Dendritic cell treated with granulocyte-macrophage colony-stimulating factor and Interleukin-4, amounts not matched to agents 40 ng/mL and 50 ng/mL, for 4 days (primary cell): Measurements from ENCODE around the gene SNAP25.

ENCODE experiments used
- H3K27ac Mint-ChIP-seq: one replicate; pipeline ENCODE4 v1.8.0; 2022; ENCODE audit warnings: mild to moderate bottlenecking, mixed read lengths
- H3K27me3 Mint-ChIP-seq: one replicate; pipeline ENCODE4 v1.8.0; 2022; ENCODE audit warnings: mild to moderate bottlenecking, mixed read lengths
- H3K36me3 Mint-ChIP-seq: one replicate; pipeline ENCODE4 v1.8.0; 2022; ENCODE audit warnings: low read depth, mixed read lengths
- H3K4me1 Mint-ChIP-seq: one replicate; pipeline ENCODE4 v1.8.0; 2022; ENCODE audit warnings: low read depth, mixed read lengths
- H3K4me3 Mint-ChIP-seq: one replicate; pipeline ENCODE4 v1.8.0; 2022; ENCODE audit warnings: mild to moderate bottlenecking, moderate library complexity, mixed read lengths
- H3K9me3 Mint-ChIP-seq: one replicate; pipeline ENCODE4 v1.8.0; 2022; ENCODE audit warnings: mixed read lengths
- intact Hi-C: fragments of 100-400 bp; cut with micrococcal nuclease; formaldehyde crosslinking; loops from one replicate; pipeline ENCODE4 v1.15.0; 2022

SNAP25 gene

DNA sequence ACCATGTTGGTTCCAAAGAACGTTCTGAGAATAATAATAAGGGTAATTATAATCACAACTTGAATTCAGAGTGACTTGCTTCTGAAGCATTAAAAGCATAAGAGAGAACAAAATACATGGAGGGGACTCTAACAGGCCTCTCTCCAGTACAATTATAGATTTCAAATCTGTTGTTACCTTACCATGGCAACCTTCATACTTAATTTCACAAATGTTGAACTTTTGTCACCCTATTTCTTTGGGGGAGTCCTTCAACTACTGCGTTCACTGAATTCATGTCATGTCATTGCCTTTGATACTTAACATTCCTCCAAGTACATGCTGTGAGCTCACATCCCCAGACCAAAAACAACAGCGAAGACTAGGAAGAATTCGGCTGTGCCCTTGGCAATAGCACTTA, 111.4 kb downstream of the SNAP25 start:
- H3K4me3 Mint-ChIP-seq: no peak overlapping the region
- H3K36me3 Mint-ChIP-seq: no peaks in the 10 kb centered on the region
- no peaks in the 10 kb centered on the region for H3K9me3 Mint-ChIP-seq
- no peak overlapping the region for H3K27ac Mint-ChIP-seq
- no peaks in the 10 kb centered on the region for H3K4me1 Mint-ChIP-seq
- H3K27me3 Mint-ChIP-seq: no peaks in the 10 kb centered on the region
- intact Hi-C loops: no loop called here

DNA sequence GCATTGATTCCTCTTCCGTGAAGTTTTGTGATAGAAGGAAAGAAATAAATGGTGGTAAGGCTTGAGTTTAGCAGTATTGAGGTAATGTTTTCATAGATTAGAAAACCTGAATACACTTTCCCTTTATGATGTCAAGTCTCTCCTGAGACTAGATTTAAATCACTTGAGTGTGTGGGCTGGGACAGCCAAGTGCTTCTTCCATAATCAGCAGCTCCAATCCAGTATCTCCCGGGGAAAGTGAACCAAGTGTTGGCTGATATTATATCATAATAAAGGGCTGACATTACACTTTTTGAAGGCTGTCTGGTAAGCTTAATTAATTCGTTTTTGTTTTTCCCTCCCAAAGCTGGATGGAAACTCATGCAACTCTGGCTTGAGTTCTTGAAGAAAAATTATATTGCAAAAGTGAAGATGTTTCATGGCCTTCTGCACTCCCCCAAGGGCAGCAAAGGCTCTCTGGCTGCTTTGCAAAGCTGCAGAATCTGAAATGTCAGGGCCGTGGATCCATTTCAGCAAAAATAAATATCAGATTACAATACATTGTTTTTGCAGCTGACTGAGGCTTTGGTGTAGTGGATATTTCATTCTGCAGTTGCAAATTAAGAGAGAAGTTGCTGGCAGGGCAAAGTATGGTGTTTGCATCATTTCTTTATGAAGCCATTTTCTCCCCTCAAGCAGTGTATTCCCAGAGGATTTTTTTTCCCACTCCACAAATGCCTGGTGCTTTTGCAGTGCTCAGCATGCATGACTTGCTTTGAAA, 114.2 kb downstream of the SNAP25 start:
- intact Hi-C loops: no loop called here
- Mint-ChIP-seq H3K9me3 (no peaks in the 10 kb centered on the region), H3K36me3 (no peaks in the 10 kb centered on the region), H3K4me1 (peaks cover 5% of the 10 kb centered on the region), H3K4me3 (no peak overlapping the region), H3K27me3 (no peaks in the 10 kb centered on the region), H3K27ac (no peak overlapping the region)

DNA sequence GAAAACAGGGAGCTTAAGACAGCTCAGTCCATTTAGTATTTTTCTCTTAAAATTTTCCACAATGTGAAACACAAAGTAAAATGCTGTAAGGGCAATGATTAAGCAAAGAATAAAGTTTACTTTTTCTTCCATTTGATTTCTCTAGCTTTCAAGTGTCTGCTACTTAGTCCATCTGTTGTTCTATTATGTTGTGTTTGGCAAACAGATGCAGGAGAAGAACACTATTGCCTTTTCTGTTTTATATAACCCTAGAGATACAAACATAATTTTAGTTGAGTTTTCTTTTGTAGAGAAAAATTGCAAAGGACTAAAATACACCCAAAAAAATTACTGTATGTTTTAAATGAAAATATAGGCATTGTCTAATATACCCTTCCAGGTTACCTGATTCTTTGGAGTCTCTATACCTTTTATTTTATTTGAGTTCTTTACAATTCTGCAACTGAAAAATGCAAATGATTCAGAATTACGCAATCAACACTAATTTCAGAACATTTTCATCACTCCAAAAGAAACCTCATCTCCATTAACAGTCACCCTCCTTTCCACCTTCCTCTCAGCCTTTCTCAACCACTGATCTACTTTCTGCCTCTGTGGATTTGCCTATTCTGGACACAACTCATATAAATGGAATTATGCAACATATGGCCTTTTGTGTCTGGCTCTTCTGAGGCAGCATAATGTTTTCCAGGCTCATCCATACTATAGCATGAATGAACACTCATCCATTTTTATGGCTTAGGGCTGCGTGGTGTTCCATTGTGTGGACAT, 118.5 kb downstream of the SNAP25 start:
- H3K4me1 Mint-ChIP-seq: peaks cover 5% of the 10 kb centered on the region
- no peaks in the 10 kb centered on the region for H3K27me3 Mint-ChIP-seq

DNA sequence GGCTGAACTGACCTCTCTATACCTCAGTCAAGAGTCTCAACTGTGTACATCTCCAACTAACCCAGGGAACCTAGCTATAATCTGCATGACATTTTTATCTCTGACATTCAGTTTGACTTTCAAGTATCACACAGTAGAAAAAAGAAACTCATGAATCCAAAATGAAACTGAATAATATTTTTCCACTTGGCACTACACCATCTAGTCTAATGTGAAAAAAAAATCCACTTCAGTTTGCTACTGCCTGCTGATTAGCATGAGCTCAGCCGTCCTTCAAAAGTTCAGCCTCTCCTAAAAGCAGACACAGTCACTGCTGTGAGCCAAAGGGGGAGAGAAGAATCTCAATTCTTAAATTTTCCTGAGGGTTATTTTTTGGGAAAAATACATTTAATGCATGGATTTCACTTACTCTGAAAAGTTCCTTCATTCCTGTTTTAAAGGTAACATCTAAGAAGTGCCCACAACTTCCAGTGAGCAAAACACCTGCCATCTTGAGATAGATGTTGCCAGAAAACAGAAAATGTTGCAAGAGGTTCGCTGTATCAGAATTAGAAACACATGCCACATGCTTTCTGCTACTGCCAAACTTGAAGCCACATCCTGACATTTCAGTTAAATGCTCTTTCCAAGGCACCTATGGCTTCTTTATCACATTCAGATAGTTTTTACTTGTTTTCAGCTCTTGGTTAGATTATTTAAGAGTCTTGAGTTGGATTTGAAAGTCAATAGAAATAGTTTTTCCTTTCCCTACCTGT, 120.0 kb downstream of the SNAP25 start:
- intact Hi-C loops: no loop called here
- no peak overlapping the region for H3K4me3 Mint-ChIP-seq
- H3K9me3 Mint-ChIP-seq: no peaks in the 10 kb centered on the region

More for the DNA sequence above, 118.5 kb downstream of the SNAP25 start:
- Mint-ChIP-seq H3K9me3 (no peaks in the 10 kb centered on the region), H3K4me3 (no peak overlapping the region), H3K27ac (no peak overlapping the region), H3K36me3 (no peaks in the 10 kb centered on the region)
- intact Hi-C loops: no loop called here

DNA sequence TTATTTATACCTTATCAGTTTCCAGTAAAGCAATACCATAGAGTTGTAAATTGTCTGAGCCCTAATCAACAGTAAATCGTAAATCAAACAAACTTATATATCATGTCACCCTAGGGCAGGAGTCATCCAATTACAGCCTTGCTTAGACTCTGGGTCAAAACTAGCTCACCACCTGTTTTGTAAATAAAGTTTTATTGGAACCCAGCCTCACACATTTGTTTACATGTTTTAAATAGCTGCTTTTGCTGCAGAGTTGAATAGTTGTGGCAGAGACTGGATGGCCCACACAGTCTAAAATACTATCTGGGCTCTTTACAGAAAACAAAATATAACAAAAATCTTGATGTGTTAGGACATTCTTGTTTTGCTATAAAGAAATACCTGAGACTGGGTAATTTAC, 121.0 kb downstream of the SNAP25 start:
- intact Hi-C loops: no loop called here

More for the DNA sequence above, 120.0 kb downstream of the SNAP25 start:
- Mint-ChIP-seq H3K27ac (no peak overlapping the region), H3K36me3 (no peaks in the 10 kb centered on the region), H3K27me3 (no peaks in the 10 kb centered on the region), H3K4me1 (peaks cover 5% of the 10 kb centered on the region)

DNA sequence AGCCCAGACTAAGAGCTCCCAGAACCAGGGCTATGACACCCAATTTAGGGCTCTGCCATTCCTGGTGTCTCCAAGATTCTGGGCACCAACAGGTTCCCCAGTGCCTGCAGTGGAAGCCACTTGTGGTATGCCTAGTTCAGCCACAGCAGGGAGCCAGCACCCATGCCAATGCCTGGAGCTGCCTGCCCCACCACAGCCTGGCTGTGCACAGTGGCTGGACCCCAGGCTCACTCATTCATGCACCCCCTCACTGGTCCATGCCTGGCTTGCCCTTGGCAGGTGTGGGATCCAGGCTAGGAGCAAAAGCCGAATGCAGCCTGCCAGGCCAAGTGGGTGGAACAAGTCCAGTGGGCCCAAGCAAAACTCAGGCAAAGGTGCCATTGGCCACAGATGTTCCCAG, 123.5 kb downstream of the SNAP25 start:
- no peak overlapping the region for H3K4me3 Mint-ChIP-seq

More for the DNA sequence above, 121.0 kb downstream of the SNAP25 start:
- Mint-ChIP-seq H3K27me3 (no peaks in the 10 kb centered on the region), H3K9me3 (no peaks in the 10 kb centered on the region), H3K36me3 (no peaks in the 10 kb centered on the region), H3K4me3 (no peak overlapping the region), H3K4me1 (peaks cover 5% of the 10 kb centered on the region), H3K27ac (no peak overlapping the region)

DNA sequence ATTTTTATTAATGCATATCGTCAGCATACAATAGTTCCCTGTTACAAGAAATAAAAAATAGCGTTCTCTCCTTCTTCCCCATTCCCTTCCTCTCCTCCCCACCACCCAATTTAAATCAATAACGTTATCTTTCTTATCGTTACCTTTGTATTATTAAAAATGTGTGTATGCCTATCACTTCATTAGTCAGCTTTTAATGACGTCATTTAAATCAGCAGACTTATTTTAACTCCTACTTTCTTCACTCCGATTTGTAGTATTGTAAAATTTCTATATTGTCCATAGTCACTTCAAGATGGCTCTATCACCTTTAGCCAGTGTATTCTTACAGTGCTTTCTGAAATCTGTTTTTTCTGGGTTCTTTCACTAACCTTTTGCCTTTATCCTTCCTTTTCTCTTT, 126.3 kb downstream of the SNAP25 start:
- Mint-ChIP-seq H3K27ac (no peak overlapping the region), H3K4me3 (no peak overlapping the region), H3K27me3 (no peaks in the 10 kb centered on the region), H3K36me3 (no peaks in the 10 kb centered on the region), H3K9me3 (no peaks in the 10 kb centered on the region), H3K4me1 (no peaks in the 10 kb centered on the region)
- intact Hi-C loops: no loop called here

More for the DNA sequence above, 123.5 kb downstream of the SNAP25 start:
- intact Hi-C loops: no loop called here
- Mint-ChIP-seq H3K4me1 (peaks cover 5% of the 10 kb centered on the region), H3K27ac (no peak overlapping the region), H3K9me3 (no peaks in the 10 kb centered on the region), H3K27me3 (no peaks in the 10 kb centered on the region), H3K36me3 (no peaks in the 10 kb centered on the region)

DNA sequence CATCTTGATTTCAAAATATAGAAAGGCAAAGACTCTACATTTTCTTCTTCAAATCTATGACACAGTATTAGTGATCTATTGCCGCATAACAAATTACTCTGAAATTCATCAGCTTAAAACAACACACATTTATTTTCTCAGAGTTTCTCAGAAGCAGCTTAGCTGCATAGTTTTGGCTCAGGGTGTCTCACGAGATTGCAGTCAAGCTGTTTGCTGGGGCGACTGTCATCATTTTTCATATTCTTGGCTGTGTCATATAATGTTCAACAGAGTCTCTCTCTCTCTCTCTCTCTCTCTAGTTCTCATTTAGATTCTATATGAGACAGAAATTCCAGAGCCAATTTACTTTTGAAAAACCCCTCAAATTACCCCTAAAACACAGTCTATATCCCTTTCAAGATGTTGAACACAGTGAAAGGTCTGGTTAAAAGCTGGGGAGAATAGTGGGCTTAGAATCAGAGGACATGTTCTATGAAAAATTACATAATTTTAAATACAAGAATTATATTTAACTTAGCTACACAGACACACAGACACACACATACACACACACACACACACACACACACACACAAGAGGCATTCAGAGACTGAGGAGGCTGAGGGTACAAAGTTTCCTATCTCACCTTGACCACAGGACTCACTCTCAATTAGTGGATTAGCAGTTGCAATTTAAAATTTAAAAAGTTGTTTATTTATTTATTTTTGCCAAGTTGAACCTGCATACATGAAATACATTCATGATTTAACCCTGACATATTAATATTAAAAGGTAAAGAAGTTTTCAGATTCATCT, 128.7 kb downstream of the SNAP25 start:
- Mint-ChIP-seq H3K9me3 (no peaks in the 10 kb centered on the region), H3K27me3 (no peaks in the 10 kb centered on the region), H3K27ac (no peak overlapping the region), H3K36me3 (no peaks in the 10 kb centered on the region), H3K4me3 (no peak overlapping the region), H3K4me1 (peaks cover 5% of the 10 kb centered on the region)
- intact Hi-C loops: no loop called here

DNA sequence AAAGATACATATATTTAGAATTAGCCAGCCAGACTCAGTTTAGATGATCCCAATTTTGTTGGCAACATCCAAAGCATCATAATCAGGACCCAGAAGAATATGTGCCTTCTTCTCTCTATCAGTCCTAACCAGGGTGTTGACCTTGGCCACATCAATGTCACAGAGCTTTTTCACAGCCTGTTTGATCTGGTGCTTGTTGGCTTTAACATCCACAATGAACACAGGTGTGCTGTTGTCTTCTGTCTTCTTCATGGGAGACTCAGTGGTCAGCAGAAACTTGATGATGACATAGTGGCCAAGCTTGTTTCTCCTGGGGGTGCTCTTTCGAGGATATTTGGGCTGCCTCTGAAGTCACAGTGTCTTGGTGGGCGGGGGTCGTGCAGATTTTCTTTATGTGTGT, 130.5 kb downstream of the SNAP25 start:
- no peak overlapping the region for H3K27ac Mint-ChIP-seq
- H3K27me3 Mint-ChIP-seq: peaks cover 3% of the 10 kb centered on the region
- no peak overlapping the region for H3K4me3 Mint-ChIP-seq
- no peaks in the 10 kb centered on the region for H3K9me3 Mint-ChIP-seq
- H3K4me1 Mint-ChIP-seq: peaks cover 5% of the 10 kb centered on the region
- no peaks in the 10 kb centered on the region for H3K36me3 Mint-ChIP-seq
- intact Hi-C loops: no loop called here

DNA sequence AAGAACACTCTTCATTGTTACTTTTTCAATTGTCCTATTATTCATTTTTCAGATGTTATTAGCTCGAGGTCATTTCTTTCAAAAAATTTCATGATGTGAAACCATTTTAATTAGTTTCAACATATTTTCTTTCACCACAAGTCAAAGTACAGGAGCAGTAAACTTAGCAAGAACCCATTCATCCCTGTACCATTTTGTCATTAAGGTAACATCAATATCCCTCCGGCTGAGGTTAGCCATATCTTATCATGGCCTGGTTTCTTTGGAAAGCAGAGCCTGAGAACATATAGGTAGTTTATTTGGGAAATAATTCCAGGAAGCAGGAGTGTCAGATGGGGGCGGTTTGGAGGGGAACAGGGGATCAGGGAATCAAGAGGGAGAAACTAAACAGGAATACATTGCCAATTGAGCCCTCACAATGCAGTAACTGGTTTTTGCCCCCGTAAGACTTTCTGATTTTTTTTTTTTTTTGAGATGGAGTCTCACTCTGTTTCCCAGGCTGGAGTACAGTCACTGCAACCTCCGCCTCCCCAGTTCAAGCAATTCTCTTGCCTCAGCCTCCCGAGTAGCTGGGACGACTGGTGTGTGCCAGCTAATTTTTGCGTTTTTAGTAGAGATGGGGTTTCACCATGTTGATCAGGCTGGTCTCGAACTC, 131.7 kb downstream of the SNAP25 start:
- H3K27ac Mint-ChIP-seq: no peak overlapping the region
- H3K27me3 Mint-ChIP-seq: peaks cover 3% of the 10 kb centered on the region
- peaks cover 5% of the 10 kb centered on the region for H3K4me1 Mint-ChIP-seq
- H3K4me3 Mint-ChIP-seq: no peak overlapping the region
- intact Hi-C loops: no loop called here
- no peaks in the 10 kb centered on the region for H3K36me3 Mint-ChIP-seq
- H3K9me3 Mint-ChIP-seq: no peaks in the 10 kb centered on the region

DNA sequence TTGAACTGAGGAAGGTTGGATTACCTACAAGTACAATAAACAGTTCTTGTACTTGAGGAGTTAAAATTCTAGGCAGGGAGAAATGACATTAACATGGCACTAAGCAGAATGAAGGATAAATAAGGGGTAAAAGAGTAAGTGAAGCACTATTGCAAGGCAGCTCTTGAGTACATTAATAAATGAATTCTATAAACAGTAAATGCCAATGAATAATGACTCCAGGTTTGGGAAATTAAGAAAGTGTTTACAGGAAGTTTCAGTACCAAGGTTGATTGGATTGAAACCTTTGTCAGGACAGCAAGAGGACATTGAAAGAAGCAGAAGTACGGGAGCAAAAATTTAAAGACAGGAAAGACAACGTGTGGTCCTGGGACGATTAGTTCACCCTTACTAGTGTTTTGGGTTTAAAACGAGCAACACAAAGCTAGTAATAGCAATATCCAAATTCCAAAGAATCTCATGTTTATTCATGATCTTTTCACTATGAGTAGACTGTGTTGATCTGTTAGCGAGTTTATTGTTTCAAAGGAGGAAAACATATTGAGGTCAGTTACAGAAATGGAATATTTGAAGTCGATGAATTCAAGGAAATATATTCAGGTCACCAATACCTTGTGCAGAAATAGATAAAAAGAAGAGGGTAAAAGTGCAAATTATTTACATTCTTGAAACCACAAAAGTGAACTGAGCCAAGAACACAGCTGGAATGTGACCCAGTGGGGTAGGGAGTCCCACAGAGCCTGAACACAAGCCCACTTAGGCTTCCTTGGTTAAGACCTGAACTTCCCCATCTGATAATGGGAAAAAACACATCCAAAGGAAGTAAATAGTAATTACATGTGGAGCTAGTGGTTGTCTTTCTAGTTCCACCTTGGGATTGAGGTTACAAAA, 134.5 kb downstream of the SNAP25 start:
- Mint-ChIP-seq H3K4me1 (peaks cover 5% of the 10 kb centered on the region), H3K27ac (no peak overlapping the region), H3K9me3 (peaks cover 12% of the 10 kb centered on the region), H3K36me3 (peaks cover 5% of the 10 kb centered on the region), H3K4me3 (no peak overlapping the region), H3K27me3 (peaks cover 3% of the 10 kb centered on the region)
- intact Hi-C loops: no loop called here

DNA sequence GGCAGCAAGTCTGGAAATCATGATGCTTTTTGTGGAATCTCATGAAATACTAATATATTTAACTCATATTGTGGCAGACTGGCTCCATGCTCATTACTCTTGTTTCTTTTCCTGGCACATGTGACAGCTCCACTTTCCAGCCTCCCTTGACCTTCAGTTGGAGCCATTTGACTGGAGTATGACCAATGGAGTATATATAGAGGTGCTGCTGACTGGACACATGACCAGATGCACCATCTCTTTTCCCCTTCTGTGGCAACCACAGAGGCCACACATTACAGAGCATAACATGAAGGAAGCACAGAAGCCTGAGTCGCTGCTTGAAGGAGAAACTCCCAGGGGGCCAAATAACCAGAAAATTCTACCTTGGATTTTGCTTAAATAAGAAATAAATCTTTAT, 138.0 kb downstream of the SNAP25 start:
- peaks cover 3% of the 10 kb centered on the region for H3K27me3 Mint-ChIP-seq
- peaks cover 12% of the 10 kb centered on the region for H3K9me3 Mint-ChIP-seq
- H3K27ac Mint-ChIP-seq: no peak overlapping the region
- H3K4me1 Mint-ChIP-seq: no peaks in the 10 kb centered on the region
- no peak overlapping the region for H3K4me3 Mint-ChIP-seq
- H3K36me3 Mint-ChIP-seq: peaks cover 5% of the 10 kb centered on the region
- intact Hi-C loops: no loop called here
